Measurements from ENCODE around the gene STK39. TPM values are rescaled to one million over a fixed set of nuclear protein-coding genes. Genes with fewer than 3 reads are reported as not detected.

STK39 gene
- total RNA-seq, 1 experiment from 2014 or later, result 27.4 TPM

DNA sequence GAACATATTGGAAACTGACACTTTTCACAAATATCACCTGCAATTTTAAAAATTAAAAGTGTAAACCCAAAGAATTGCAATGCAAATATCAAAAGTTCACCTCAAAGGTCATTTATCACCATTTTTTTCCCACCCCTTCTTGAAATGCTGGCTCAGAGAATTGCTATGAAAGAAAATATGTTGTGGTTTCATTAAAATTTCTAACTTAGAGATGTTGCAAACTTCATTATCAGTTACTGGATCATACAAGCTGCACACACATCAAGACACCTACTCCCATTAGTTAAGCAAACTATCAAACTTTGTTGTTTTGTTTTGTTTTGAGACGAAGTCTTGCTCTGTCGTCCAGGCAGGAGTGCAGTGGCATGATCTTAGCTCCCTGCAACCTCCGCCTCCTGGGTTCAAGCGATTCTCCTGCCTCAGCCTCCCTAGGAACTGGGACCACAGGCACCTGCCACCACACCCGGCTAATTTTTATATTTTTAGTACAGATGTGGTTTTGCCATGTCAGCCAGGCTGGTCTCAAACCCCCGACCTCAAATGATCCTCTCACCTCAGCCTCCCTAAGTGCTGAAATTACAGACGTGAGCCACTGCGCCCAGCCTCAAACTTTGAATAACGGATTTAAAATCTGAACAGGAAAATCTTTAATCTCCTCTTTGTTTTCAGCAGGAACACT, 37.0 kb downstream of the STK39 start:
- no peak for DNase-seq (ENCODE audit: low read depth)

DNA sequence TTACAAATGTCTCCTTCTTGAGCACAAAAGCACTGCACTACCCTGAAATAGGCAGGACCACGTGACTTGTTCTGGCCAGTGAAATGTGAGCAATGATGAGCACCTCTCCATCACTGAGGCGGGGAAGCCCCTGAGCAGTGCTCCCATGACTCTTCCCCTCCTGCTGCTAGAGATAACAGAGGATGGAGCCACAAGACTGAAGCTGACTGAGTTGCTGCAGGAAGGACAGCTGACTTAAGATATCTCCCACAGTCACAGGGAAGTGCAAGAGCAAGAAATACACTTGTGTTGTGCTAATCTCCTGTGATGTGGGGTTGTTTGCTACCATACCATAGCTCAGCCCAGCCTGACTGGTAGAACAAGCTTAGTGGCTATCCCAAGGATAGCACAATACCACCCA, 38.7 kb downstream of the STK39 start:
- no peak for DNase-seq (ENCODE audit: low read depth)

DNA sequence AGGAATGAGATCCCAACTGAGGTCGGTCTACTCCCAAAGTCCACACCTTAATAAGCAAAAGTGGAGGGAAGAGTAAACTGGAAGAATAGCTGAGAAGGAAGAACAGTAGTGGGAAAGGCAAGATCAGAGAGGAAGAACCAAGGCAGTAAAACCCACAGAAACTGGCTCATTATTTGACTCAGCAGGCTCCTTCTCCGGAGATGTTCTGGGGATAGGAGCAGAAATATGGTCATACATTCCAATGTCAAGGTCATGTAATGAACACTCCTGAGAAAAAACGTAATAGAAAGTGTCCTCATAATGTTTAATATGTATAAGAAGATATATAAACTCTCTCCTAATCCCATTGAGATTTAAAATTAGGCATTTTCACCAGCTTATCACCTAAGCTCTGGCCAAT, 39.5 kb downstream of the STK39 start:
- no peak for DNase-seq (ENCODE audit: low read depth)

DNA sequence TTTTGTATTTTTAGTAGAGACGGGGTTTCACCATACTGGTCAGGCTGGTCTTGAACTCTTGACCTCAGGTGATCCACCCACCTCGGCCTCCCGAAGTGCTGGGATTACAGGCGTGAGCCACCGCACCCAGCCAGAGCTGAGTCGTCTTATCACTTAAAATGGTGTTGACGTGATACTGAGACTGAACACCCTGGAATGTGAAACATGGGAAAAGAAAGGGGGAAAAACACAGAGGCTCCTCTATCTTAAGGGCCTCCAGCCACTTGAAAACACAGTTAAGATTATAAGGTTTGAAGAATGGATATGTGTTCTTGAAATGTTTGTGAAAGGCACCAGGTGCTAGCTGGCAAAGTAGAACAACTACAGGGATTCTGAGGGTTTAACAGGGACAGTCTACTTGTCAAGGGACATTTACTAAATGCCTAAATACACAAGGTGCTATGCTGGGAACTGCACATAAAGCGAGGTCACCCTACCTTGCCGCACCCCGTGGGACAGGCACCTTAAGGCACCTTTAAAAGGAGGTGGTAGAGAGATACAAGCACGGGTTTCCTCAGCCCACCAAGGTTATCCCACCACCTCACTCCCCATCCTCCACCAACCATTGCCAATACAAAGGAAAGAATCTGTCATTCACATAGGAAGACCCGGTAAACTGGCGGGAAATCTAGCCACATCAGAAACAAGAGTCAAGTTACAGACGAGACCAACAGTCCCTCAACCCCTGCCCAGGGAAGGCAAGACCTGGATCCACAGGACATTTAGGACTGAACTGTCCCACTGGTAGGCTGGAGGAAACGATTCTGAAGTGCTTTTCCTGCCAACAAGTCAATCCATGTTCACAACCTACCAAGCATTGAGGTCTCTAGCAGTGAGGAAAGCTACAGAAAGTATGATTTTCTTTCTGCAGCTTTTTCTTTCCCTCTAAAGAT, 43.4 kb downstream of the STK39 start:
- DNase-seq (ENCODE audit: low read depth), result no peak

DNA sequence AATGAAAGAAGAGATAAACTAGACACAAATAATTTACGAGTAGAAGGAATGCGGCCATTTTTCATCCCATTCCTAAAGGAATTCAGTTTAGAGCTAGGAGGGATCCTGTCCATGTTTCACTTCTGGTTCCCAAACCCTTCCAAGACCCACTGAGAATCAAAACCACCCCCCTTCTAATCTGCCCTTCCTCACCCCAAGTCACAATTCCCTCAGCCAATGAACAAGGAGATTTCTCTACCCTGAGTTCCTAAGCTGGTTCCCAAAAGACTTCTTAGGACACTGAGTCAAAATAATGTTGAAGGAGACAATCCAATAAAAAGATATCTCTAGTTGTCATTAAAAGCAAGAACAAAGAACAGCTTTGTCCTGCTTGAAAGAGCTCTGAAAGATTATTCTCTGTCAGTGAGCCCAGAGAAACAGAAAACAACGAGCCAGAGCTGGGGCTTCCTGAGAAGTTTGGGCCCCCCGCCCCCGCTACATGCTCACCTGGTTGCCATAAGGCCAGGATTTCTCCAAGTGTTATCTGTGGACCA, 45.7 kb downstream of the STK39 start:
- no peak for DNase-seq (ENCODE audit: low read depth)

DNA sequence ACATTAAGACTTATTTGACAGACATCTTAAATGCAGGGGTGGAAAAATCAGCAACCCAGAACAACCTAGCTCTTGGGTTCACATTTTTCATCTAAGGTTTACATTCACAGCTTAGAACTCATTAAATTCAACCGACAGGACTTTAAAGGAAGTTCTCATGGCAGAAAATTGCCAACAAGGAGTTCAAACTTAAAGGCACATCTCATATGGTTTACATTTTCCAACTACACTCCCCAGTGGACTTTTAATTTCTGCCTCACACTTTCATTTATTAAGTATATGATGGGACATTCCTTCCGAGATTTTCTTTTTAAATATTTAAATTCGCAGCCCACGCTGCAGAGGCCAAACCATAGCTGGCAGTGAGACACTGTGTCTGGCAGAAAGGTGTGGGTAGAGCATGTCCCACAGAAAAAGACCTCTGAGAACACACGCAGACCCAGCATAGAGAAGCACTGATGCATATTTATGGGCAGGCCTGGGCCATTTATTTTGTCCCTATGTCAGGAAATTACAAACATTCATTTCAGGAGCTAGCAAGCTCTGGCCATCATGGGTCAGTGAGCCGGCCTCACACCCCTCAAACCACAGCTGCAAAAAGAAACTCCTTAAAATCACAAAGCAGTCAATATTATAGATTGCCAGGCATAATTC, 46.3 kb downstream of the STK39 start:
- no peak for DNase-seq (ENCODE audit: low read depth)

DNA sequence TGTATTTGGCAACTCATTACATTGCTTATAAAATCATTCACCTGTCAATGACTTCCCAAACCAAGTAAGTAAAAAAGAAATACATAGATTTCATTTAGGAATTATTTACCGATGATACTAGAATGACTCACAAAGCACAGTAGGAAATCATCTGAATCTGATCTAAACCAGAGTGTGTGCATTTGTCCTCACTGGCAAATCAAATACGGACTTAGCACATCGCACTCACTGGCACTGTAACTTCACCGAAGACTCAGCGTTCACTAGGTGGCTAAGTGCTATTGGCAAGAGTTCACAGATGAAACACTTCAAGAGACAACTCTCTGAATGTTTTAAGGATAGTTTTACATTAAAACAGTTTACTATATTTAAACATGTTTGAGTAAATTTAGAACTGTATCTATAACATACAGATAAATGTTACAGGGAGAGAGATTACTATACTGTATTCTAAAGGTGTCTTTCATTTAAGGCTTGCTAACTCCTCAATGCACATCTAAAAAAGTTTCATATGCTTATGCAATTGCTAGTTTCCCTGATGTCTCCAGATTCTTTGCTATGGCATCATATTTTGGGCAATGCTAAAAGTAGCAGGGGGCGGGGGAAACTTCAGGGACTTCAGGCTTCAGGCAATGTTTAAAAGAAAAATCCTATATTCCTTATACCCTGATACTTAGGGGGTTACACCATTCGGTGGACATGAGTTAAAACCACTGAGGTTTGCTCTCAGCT, 48.8 kb downstream of the STK39 start:
- no peak for DNase-seq (ENCODE audit: low read depth)

DNA sequence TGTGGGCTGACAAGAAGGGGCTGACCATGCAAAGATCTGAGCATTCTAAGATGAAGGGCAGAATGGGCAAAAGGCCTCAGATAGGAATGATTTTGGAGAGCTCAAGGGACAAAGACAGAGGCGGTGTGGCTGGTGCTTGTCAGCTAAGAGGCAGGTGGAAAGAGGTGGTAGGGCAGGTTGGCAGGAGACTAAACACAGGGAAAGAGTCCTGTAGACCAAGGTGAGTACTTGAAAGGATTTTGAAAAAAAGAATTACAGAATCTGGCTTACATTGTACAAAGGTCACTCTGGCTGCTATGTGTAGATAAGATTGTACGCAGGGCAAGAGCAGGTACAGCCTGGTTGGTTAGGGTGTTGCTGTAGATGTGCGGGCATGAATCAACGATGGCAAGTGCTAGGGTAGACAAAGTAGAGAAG, 50.6 kb downstream of the STK39 start:
- DNase-seq (ENCODE audit: low read depth), result no peak

DNA sequence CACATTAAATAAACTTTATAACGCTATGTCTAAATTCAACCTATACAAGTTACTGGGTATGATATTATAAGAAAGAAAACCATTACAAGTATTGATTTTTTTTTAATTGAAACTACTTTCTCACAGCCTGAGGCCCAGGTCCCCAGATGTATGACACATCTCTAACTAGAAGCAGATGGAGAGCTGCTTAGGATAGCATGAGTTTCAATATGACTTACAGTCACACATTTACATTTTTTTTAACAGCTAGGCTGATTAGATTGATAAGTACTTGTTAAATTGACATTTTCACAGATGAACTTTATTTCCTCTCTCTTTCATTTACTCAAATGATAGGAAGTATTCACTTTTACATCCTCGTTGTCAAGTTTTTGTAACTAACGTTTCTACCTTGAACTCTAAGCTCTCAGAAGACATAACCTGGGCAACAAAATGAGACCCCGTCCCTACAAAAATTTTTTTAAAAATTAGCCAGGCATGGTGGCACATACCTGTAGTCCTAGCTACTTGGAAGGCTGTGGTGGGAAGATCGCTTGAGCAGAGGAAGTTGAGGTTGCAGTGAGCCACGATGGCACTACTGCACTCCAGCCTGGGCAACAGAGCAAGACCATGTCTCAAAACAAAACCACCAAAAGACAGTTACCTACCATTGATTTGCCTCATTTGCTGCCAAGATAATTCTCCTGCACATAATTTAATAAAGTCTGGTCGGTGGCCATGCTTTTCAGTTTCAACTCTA, 52.4 kb downstream of the STK39 start:
- DNase-seq (ENCODE audit: low read depth), result peak; percentile 40

DNA sequence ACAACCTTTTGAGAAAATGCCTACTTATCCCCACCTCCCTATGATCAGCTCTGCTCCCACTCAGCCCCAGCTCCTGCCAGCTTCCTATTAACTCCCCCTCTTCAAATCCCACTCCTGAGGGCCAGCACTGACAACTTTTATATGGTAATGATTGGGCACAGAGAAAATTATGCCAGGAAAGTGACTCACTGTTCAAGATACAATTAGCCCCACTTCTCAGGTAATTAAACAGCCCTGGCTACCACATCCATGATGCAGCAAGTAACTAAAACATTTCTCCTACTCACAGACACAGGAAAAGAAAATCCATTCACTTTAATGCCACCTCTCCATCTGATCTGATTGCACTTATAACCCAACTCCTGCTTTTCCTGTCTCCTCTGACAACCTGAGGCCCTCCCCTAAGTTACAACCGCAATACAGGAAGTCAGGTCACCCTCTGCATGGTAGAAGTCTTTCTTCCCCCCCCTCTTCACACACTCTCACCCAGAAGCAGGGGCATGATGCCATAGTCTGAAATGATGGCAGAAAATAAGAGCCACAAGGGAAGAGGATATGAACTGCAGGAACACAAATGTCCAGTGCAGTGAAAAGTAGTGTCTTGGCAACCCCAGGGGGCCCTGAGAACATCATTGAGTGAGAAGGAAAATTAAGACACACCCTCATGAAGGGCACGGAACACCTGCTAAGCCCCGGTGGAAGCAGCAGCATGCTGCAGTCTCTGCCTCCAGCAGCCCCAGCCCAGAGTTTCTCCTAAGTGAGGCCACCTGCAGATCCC, 54.4 kb downstream of the STK39 start:
- no peak for DNase-seq (ENCODE audit: low read depth)

DNA sequence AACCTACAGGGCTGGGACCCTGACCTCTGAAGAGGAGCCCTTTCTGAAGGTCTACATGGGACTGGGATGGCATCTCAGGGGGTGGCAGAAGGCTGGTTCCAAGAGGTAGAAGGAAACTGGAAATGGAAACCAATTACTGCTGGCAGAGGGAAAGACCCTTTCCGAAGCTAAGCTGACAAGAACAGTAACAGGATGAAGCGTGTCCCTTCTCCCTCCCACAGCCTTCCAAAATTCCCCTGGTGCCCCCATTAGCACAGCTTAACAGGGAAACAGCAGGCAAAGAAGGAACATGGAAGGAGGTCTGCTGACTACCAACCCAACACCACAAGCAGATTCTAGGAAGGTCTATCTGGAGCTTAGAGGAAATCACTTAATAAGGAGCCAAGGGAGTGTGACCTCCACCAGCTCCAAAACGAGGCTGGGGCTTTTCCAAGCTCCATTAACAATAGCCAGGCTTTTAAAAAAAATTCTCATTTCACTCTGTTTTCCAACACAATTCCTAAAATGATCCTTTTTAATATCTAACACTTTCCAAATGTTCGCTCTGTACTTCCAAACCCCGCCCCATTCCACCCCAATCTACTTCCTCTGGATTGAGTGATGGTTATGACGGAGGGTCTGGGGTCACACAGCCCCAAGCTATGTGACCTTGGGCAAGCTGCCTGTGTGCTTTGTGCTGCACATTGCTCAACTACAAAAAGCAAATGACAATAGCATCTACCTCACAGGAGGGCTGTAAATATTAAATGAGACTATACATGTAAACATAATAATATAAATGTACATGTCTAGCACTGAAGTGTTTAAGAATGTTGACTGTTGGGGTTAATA, 55.2 kb downstream of the STK39 start:
- DNase-seq (ENCODE audit: low read depth), result no peak

DNA sequence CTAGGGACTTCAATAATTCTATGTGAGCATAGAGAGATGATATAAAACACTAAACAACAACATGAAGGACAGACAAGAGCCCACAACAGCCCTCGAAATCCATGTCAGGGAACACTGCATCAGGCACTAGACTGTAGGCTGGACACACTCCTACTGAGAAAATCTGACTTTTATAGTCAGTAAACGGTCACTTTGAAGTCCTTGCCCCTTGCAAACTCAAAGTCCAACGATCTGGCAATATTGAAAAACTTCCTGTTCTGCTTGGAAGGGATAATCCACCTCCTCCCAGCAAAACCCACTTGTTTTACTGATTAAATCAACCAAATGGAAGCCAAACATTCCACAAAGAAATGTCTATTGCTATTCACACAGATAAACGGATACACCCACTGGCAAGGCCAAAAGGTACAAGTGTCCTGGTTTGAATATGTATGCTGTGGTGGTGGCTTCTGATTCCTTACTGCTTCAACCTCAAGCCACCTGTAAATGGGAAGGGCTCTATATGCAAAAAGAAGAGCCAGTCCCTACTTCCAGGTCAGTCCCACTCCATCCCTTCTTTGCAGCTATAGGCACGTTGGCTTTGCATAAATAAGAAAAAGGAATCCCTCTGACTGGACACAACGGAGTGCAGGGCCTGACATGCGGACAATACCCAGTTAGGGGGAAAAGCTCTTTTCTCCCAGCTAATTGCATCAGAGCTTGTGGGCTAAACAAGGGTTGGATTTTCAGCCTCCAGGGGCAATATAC, 56.6 kb downstream of the STK39 start:
- DNase-seq (ENCODE audit: low read depth), result no peak

DNA sequence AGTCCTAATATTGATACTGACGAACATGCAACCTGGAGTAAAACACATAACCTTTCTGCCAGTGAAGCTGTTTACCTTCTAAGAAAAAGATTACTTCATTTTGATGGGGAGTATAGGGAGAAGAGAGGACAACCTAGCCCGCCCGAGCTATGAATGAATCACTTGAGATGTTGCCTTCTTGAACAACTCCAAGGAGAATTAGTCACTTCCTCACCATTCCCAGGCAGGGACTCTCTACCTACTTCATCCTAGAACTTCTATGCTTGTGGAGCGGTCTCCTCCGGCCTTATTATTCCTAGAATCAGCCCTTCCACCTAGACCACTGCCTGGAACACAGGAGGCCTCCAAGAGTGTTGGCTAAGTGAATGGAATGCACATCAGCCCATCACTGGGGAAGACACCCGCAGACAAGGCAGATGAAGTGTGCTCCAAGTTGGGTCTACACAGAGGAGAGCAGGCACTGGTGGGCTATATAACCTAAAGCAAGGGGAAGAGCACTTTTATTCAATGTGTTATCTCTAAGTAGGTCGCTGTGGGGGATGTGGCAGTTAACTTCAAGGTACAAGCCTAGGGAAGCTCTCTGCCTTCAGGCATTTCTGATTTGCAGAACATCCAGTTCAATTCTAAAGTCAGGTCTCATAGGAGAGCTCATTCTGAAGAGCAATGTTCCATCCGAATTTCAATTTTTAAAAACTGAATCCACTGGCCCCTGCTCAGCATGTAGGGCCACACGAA, 57.4 kb downstream of the STK39 start:
- peak; percentile 51 for DNase-seq (ENCODE audit: low read depth)

DNA sequence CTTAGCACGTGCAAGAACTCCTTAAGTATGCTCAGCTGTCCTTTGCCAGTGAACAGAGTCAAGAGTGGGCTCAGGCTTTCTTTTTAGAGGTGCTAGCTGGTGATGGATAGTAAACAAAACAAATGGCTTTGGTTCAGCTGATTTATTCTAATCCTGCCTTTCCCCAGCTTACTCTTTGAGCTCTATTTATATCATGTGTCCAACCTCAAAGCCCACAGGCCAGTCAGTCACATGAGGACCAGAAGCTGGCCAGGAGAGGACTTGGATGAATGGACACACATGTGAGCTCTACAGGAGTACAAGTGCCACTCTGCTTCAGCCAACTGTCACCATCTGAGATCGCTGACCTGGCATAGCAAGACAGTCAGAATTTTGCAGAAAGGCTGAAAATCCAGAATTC, 59.4 kb downstream of the STK39 start:
- DNase-seq (ENCODE audit: low read depth), result no peak

DNA sequence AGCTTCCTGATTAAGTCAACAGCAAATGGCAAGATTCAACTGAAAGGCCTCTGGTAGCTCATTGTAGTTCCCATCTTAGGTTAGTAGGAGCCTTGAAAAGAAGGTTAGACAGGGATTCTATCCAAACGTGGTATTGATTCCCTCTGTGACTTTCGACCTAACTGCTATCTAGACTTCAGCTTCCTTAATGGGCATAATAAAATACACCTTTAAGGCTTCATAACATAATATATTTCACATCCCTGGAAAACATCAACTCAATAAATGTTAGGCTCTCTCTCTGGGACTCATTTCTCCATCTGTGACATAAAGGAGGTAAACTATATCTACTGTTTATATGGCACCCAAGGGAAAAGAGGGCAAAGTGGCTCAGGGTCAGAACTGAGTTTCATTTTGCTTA, 60.9 kb downstream of the STK39 start:
- no peak for DNase-seq (ENCODE audit: low read depth)

DNA sequence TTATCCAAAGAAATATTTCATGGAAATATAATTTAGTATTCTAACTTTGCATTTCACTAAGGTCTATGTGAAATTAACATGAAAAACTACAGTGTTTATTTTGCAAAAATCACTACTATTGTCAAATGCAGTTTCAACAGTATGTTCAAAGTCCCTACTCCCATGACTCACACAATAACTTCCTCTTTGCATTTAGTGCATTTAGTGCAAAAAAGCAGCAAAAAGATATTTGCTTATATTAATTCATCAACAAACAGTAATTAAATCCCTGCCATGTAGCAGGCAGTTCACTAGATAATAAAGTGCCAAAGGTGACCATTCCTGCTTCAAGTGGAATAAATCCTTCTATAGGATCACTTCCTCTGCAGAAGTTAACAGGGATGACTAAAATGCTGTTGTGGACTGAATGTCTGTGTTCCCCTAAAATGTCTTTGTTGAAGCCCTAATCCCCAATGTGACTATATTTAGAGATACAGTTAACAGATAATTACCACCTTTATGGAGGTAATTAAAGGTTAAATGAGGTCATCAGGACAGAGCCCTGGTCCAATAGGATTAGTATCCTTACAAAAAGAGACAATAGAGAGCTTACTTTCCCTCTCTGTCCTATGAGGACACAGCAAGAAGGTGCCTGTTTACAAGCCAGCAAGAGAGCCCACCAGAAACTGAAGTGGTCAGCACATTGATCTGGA, 61.7 kb downstream of the STK39 start:
- no peak for DNase-seq (ENCODE audit: low read depth)

Data from RPMI7951 (cell line).